H1 (cell line): Measurements from ENCODE around the gene BOK.

Source experiments
- CEBPB ChIP-seq: IDR thresholded peaks from 2 replicates; pipeline ENCODE4 v1.6.1; 2012; ENCODE audit warnings: low read depth, low read length
- CTCF ChIP-seq, 3 experiments: IDR thresholded peaks; 1 replicate in 2 of 3; 2 replicates in 1 of 3; pipeline versions ENCODE4 v1.5.1 to v1.6.1; 2011; ENCODE audit warnings: low read length in 3 of 3, mild to moderate bottlenecking in 3 of 3, inconsistent platforms in 2 of 3, low read depth in 1 of 3, moderate library complexity in 1 of 3; ENCODE audit not compliant: insufficient read depth in 1 of 3; ENCODE audit errors: control extremely low read depth in 1 of 3
- SP1 ChIP-seq: IDR thresholded peaks from 2 replicates; pipeline ENCODE4 v1.6.1; 2011; ENCODE audit warnings: low read depth, low read length

DNA sequence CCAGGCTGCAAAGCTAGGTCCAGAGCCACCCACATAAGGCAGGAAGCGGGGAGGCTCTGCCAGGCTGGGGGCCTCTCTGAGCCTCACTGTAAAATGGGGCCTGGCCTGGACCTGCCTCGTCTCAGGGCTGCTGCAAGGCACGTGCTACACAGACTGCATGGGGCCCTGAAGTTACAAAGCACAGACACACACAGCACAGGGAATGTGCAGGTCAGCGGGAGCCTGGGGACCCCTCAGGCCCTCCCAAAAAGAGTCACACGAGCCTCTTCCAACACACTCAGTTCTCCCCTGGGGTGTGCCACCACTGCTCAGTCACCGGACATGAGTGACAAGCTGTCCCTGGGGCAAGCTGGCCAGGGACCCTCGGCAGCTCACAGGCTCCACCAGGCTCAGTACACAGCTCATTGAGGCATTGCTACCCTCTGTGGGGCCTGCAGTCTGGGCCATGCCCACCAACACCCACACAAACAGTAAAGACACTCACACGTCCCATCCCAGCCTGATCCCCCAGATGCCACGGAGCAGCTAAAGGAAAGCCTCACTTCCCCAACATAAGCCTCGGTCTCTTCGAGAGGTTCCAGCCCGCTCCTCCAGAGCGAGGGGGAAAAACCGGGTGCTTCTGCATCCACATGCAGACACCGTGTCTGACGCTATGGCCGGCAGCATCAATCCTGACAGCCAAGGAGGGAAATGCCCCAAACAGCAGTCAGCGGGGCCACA, 33.7 kb downstream of the BOK start:
- TF ChIP-seq CTCF (IDR thresholded peaks at IDR 0.05; ENCODE audit: control extremely low read depth in 1 of 3, insufficient read depth in 1 of 3, low read depth in 1 of 3, low read length in 3 of 3) = no peak
- no peak for TF ChIP-seq SP1
- TF ChIP-seq CEBPB = no peak
